ENCODE measurements around the gene RASA2.

- TF ChIP-seq POLR2AphosphoS5 (IDR thresholded peaks at IDR 0.05) (no peak), CTCF (IDR thresholded peaks at IDR 0.05 in 8 of 11, conservative IDR thresholded peaks at IDR 0.05 in 3 of 11) (no peak)
Measured at GRCh38 chr3:141653847-141654246, 167.0 kb downstream of the RASA2 start.
